Heart left ventricle (tissue), 16 donors: ENCODE data around the gene RFXANK. TPM values are rescaled to one million over a fixed set of nuclear protein-coding genes. Genes with fewer than 3 reads are reported as not detected.
A peak's percentile ranks its signal among the peaks of the same experiment; 100 is the strongest.

Experiments
- ATAC-seq, 4 donors: fragments of 200-7000 bp; cut with Tn5 transposase; one replicate each; pipeline ENCODE4 v1.9.1; 2020 to 2022; ENCODE audit warnings: moderate library complexity in 4 of 4, mild to moderate bottlenecking in 3 of 4, moderate number of reproducible peaks in 1 of 4
- DNase-seq, 5 donors: peaks; one replicate each; pipeline ENCODE4 v3.0.0-alpha.2; 2020
- H3K27ac ChIP-seq, 12 donors: fragments of 200-600 bp; sonication (generic) in 4 of 12; one replicate each; pipeline versions ENCODE4 v1.5.0 to v1.8.0; 2016 to 2022; ENCODE audit warnings: mild to moderate bottlenecking in 2 of 12
- H3K27me3 ChIP-seq, 9 donors: fragments of 200-600 bp; sonication (generic) in 2 of 9; one replicate each; pipeline versions ENCODE4 v1.5.1 to v1.8.0; 2016 to 2022; ENCODE audit warnings: mild to moderate bottlenecking in 3 of 9
- H3K36me3 ChIP-seq, 9 donors: fragments of 200-600 bp; sonication (generic) in 2 of 9; one replicate each; pipeline versions ENCODE4 v1.5.0 to v1.8.0; 2018 to 2022; ENCODE audit warnings: mild to moderate bottlenecking in 2 of 9
- H3K4me1 ChIP-seq, 12 donors: fragments of 200-600 bp; sonication (generic) in 4 of 12; one replicate each; pipeline versions ENCODE4 v1.5.0 to v1.8.0; 2016 to 2022; ENCODE audit warnings: mild to moderate bottlenecking in 3 of 12
- H3K4me3 ChIP-seq, 12 donors: fragments of 200-600 bp; sonication (generic) in 4 of 12; one replicate each; pipeline versions ENCODE4 v1.5.0 to v1.8.0; 2017 to 2022; ENCODE audit warnings: mild to moderate bottlenecking in 9 of 12, moderate library complexity in 4 of 12
- H3K9me3 ChIP-seq, 12 donors: fragments of 200-600 bp; sonication (generic) in 4 of 12; one replicate each; pipeline versions ENCODE4 v1.5.0 to v1.8.0; 2016 to 2022; ENCODE audit warnings: mild to moderate bottlenecking in 1 of 12
- CTCF ChIP-seq, 12 donors: fragments of 200-600 bp; sonication (generic) in 4 of 12; IDR thresholded peaks; one replicate each; pipeline versions ENCODE4 v1.5.0 to v1.8.0; 2018 to 2022; ENCODE audit warnings: antibody characterized with exemption in 12 of 12, mild to moderate bottlenecking in 5 of 12
- POLR2A ChIP-seq, 2 donors: fragments of 450-650 bp; IDR thresholded peaks; one replicate each; pipeline ENCODE4 v1.6.1; 2017; ENCODE audit warnings: antibody characterized with exemption in 2 of 2, mild to moderate bottlenecking in 2 of 2, moderate library complexity in 2 of 2
- WGBS, 4 donors: extraction: QIAGEN DNeasy Blood & Tissue Kit in 2 of 4; methylation state at CpG; one replicate each; pipeline versions ENCODE4 v1.1.5 to v1.1.7; 2013 to 2018; 5-methylcytosine and 5-hydroxymethylcytosine counted together
- intact Hi-C, 10 donors: fragments of 100-400 bp; cut with DNase I; formaldehyde crosslinking; loops; one replicate each; pipeline versions ENCODE4 v1.11.1 to v1.14.2; 2022
- polyA plus RNA-seq, 2 donors: library from polyadenylated mRNA; stranded (reverse); fragments of 200-250 nt; gene quantifications; one replicate each; pipeline ENCODE4 v1.2.3, GENCODE V29; 2013
- total RNA-seq, 9 donors: library from RNA; depleted of rRNA in 2 of 9; stranded (reverse); fragments of >200 nt in 2 of 9; fragmentation: NEBNext Ultra II Directional in 3 of 9; extraction: Animal tissue kit (Norgen Biotek cat#: 25700) in 3 of 9; gene quantifications; one replicate each; pipeline versions ENCODE4 v1.1.0 to v1.2.4, GENCODE V29; 2016 to 2023
- donor health status: ischemic (EF 13 %, LVEDD 7.1; RV severe dilation, severe dysfunction).
- donor health status: healthy with polysubstance abuse.
- donor health status: DM: no; HTN: yes; CAD: no.
- donor health status: DM: no; HTN: no; CAD: no.
- donor health status: ischemic (EF 25% LVEDD 6.9; RV normal size, moderate dysfunction).
- donor health status: ischemic (EF 25% LVEDD 5.7; RV mildly dilated, moderate dysfunction).
- donor health status: healthy.
- donor health status: DM: yes; HTN: yes; CAD: no.
- donor health status: ischemic (EF 35%, LVEDD 5.7; RV mildly dilated, moderate dysfunction).
- donor health status: nonischemic (EF 11% LVEDD 7.7; RV severe dilation, severe dysfunction).
- donor health status: DM: yes; HTN: yes; CAD: no.
- donor health status: PGD.
- donor health status: ischemic (EF 29% LVEDD 5.4; RV normal size, mild dysfunction).
- donor health status: nonischemic (EF 23%, LVEDD 6.1; RV moderate dilation, normal function).

The RFXANK gene
- total and polyA plus RNA-seq, 11 donors: 26.5 to 71.9 (median 42.3) TPM

GRCh38 chr19:19185853-19186740 lies 6.0 kb upstream of the RFXANK start:
- Histone ChIP-seq H3K4me3 (no peak overlapping the region), H3K9me3 (no peaks in the 10 kb centered on the region), H3K36me3 (peaks cover 0 to 50% (median 30%) of the 10 kb centered on the region in 9 donors), H3K27me3 (no peaks in the 10 kb centered on the region), H3K27ac (no peak overlapping the region), H3K4me1 (peaks cover 2 to 28% (median 21%) of the 10 kb centered on the region in 12 donors)
- ATAC-seq (peak in 3 of 4 donors; percentile 43 to 55 (median 54)), DNase-seq (no peak)
- TF ChIP-seq POLR2A (IDR thresholded peaks at IDR 0.05) (no peak), CTCF (IDR thresholded peaks at IDR 0.05) (peak; percentile 15 to 63 (median 40))
- intact Hi-C loops: loop anchor here in 1 of 10 donors (10.0 kb wide), 1 partner anchor 159 kb away; no protein-coding TSS in a partner anchor
- 63 to 69% (median 67%) methylated on average over 7 to 9 of the region's 9 CpGs for WGBS, 4 donors

GRCh38 chr19:19186742-19187141 lies 5.3 kb upstream of the RFXANK start:
- WGBS, 4 donors: 89 to 95% (median 93%) methylated on average over 14 of the region's 14 CpGs
- TF ChIP-seq POLR2A (IDR thresholded peaks at IDR 0.05): no peak
- Histone ChIP-seq H3K4me3 (no peak overlapping the region), H3K27ac (no peak overlapping the region), H3K4me1 (peaks cover 4 to 33% (median 24%) of the 10 kb centered on the region in 12 donors), H3K27me3 (no peaks in the 10 kb centered on the region), H3K9me3 (no peaks in the 10 kb centered on the region), H3K36me3 (peaks cover 0 to 43% (median 24%) of the 10 kb centered on the region in 9 donors)
- ATAC-seq: no peak
- no peak for DNase-seq
- intact Hi-C loops: loop anchor here in 1 of 10 donors (10.0 kb wide), 1 partner anchor 158 kb away; no protein-coding TSS in a partner anchor

- WGBS, 4 donors: 0 to 1% (median 0%) methylated on average over 16 to 17 of the region's 17 CpGs
- H3K4me1 ChIP-seq: peaks cover 4 to 57% (median 36%) of the 10 kb centered on the region in 12 donors
- TF ChIP-seq POLR2A (IDR thresholded peaks at IDR 0.05) (no peak), CTCF (IDR thresholded peaks at IDR 0.05) (no peak)
- DNase-seq: no peak
- no peak for ATAC-seq
- peak overlapping the region; percentile 97 to 100 (median 100) for H3K27ac ChIP-seq
- peak overlapping the region; percentile 63 to 100 (median 93) for H3K4me3 ChIP-seq
- intact Hi-C loops: loop anchor here in 4 of 10 donors (1.0 to 10.0 kb wide), 4 partner anchors 129 to 303 kb away; partner anchors contain the start of genes MAU2 (in 4 of the 4) and SUGP1 (in 4 of the 4)
- peaks cover 0 to 24% (median 13%) of the 10 kb centered on the region in 9 donors for H3K36me3 ChIP-seq
- H3K9me3 ChIP-seq: no peaks in the 10 kb centered on the region
- no peaks in the 10 kb centered on the region for H3K27me3 ChIP-seq
Measured at GRCh38 chr19:19191768-19192077, 335 bp upstream of the RFXANK start.

- DNase-seq (no peak), ATAC-seq (no peak)
- WGBS, 4 donors: 0 to 3% (median 2%) methylated on average over 12 to 22 of the region's 22 CpGs
- TF ChIP-seq CTCF (IDR thresholded peaks at IDR 0.05) (no peak), POLR2A (IDR thresholded peaks at IDR 0.05) (no peak)
- H3K9me3 ChIP-seq: no peaks in the 10 kb centered on the region
- intact Hi-C loops: loop anchor here in 4 of 10 donors (1.0 to 10.0 kb wide), 4 partner anchors 127 to 302 kb away; partner anchors contain the start of genes MAU2 (in 4 of the 4) and SUGP1 (in 4 of the 4)
- H3K27me3 ChIP-seq: no peaks in the 10 kb centered on the region
- H3K4me3 ChIP-seq: peak overlapping the region; percentile 63 to 100 (median 93)
- peaks cover 4 to 57% (median 36%) of the 10 kb centered on the region in 12 donors for H3K4me1 ChIP-seq
- H3K27ac ChIP-seq: peak overlapping the region in 11 of 12 donors; percentile 50 to 100 (median 100)
- H3K36me3 ChIP-seq: peaks cover 0 to 30% (median 23%) of the 10 kb centered on the region in 9 donors
Measured at GRCh38 chr19:19192910-19193423, 909 bp downstream of the RFXANK start.
